ENCODE data around the gene C17orf50. TPM values are rescaled to one million over a fixed set of nuclear protein-coding genes. Genes with fewer than 3 reads are reported as not detected.

C17orf50 gene
- total and polyA plus RNA-seq, 11 donors = 0.19 TPM; not detected in 10

DNA sequence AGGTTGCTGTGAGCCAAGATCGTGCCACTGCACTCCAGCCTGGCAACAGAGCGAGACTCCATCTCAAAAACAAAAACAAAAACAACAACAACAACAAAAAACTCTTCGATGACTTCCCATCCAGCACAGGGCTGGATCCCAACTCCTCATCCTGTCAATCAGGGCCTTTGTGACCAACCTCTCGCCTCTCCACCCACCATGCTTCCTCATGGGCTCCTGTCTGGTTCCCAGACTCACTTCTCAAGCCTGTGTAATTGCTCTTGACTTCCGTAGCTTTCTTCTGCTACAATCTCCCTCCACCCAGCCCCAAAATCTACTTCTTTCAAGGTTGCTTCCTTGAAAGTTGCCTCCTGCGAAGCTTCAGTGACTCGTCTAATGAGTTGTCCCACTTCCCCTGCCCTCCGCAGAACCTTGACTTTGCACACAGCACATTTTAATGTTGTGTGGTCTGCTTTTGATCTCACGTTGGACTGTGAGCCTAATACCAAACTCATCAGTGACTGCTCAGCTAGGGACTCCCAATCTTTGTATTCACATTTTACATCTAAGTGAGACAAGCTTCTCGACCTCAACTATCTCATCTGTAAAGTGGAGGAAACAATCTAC lies 30.2 kb upstream of the C17orf50 start:
- peaks cover 0 to 42% (median 24%) of the 10 kb centered on the region in 12 donors for H3K4me1 ChIP-seq

DNA sequence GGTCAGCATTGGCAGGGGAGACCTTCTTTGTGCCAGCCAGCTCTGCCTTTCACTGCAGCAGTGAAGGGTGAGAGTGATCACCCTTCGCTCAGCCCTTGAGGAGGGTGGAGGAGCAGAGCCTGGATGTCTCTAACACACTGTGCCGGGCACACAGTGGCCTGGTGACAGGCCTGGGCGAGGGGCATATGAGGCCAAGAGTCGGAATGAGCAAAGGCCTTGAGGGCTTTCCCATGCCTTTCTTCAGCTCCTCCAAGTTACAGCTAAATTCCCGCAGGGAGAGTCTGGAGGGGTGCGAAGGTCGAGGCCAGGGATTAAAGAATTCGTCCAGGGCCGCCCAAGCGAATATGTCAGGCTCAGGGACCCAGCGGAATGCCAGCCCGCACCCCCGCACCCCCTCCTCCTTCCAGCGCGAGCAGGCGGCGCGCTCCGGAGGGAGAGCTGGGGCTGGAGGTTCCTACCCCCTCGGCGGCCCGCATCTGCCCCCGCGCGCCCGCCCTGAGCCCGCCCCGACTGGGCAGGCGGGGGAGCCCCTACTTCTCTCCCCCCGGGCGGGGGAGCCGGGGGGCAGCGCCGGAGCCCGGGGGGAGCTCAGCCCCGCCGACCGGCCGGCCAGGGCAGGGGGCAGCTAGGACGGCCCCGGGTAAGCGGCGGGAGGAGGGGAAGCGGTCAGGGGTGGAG lies 29.3 kb upstream of the C17orf50 start, which contains the start of gene RASL10B:
RASL10B (plus strand) TSS at position 401 of the 678 bp plus-strand sequence. CDS start 3,546 bp downstream, outside the sequence.
- ATAC-seq = peak; percentile 19 to 89 (median 87)
- intact Hi-C loops (cut with DNase I) = no loop called here
- TF ChIP-seq POLR2A (IDR thresholded peaks at IDR 0.05) = no peak
- TF ChIP-seq, protein P1, sequence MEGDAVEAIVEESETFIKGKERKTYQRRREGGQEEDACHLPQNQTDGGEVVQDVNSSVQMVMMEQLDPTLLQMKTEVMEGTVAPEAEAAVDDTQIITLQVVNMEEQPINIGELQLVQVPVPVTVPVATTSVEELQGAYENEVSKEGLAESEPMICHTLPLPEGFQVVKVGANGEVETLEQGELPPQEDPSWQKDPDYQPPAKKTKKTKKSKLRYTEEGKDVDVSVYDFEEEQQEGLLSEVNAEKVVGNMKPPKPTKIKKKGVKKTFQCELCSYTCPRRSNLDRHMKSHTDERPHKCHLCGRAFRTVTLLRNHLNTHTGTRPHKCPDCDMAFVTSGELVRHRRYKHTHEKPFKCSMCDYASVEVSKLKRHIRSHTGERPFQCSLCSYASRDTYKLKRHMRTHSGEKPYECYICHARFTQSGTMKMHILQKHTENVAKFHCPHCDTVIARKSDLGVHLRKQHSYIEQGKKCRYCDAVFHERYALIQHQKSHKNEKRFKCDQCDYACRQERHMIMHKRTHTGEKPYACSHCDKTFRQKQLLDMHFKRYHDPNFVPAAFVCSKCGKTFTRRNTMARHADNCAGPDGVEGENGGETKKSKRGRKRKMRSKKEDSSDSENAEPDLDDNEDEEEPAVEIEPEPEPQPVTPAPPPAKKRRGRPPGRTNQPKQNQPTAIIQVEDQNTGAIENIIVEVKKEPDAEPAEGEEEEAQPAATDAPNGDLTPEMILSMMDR (IDR thresholded peaks at IDR 0.05) = no peak
- no peaks in the 10 kb centered on the region for H3K27me3 ChIP-seq
- peaks cover 0 to 33% (median 20%) of the 10 kb centered on the region in 12 donors for H3K4me1 ChIP-seq
- H3K4me3 ChIP-seq = peak within 1 kb of the TSS; percentile 44 to 90 (median 70)
- peak within 1 kb of the TSS in 6 of 12 donors; percentile 39 to 71 (median 63) for H3K27ac ChIP-seq
- peaks cover 0 to 17% (median 0%) of the 10 kb centered on the region in 9 donors for H3K36me3 ChIP-seq
- WGBS, 4 donors = 3 to 8% (median 6%) methylated on average over 10 to 44 of the region's 44 CpGs
- H3K9me3 ChIP-seq = no peaks in the 10 kb centered on the region
- peak; percentile 58 to 75 (median 69) for DNase-seq

More for the DNA sequence above, 30.2 kb upstream of the C17orf50 start:
- Histone ChIP-seq H3K36me3 (peaks cover 0 to 24% (median 1%) of the 10 kb centered on the region in 9 donors), H3K27ac (no peak overlapping the region), H3K4me3 (no peak overlapping the region), H3K9me3 (no peaks in the 10 kb centered on the region), H3K27me3 (no peaks in the 10 kb centered on the region)
- TF ChIP-seq, protein P1 (IDR thresholded peaks at IDR 0.05) = no peak
- TF ChIP-seq POLR2A (IDR thresholded peaks at IDR 0.05) = no peak
- no peak for DNase-seq
- ATAC-seq = no peak
- WGBS, 4 donors = 86 to 88% (median 88%) methylated on average over 10 of the region's 10 CpGs
- intact Hi-C loops (cut with DNase I) = no loop called here

DNA sequence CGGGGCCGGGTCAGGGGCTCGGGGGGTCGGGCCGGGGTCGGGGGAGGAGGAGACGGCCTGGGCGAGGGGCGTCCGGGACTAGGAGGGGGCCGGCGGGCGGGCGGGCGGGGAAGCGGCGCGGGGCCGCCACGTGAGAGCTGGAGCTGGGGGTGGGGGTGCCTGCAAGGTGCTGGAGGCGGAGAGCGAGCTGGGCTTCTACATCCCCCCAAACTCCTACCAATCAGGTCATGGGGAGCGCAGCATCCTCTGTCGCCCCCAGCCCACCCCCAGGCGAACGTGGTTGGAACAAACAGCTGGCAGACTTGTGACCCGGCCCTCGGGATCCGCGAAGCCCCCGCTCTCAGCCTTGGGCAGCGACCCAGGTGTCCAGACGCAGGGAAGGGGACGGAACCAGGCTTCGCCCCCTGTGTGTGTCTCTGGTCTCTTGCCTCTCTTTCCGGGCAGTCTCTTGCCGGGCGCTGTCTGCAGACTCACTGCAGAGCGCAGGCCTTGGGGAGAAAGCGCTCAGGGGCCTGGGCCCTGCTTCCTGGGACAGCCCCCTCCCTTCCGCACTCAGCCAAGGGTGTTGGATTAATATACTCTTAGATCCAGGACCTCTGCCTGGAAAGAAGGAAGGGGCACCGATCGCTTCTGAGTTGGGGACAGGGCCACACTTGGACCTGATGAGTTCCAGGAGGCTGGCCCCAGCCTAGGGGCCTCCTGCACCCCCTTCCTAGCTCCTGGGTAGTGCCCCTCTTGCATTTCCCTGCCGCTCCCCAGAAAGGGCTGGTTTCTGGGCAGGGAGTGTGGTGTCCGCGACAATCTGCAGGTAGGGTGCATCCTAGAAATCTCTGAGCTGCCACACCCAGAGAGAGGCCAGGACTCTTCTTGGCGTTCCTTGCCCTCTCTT lies 28.5 kb upstream of the C17orf50 start:
- peaks cover 0 to 9% (median 0%) of the 10 kb centered on the region in 9 donors for H3K36me3 ChIP-seq
- no peak for TF ChIP-seq POLR2A (IDR thresholded peaks at IDR 0.05)
- TF ChIP-seq, protein P1 (IDR thresholded peaks at IDR 0.05) = no peak
- no peak for DNase-seq
- H3K9me3 ChIP-seq = no peaks in the 10 kb centered on the region
- H3K27ac ChIP-seq = peak overlapping the region in 6 of 12 donors; percentile 39 to 71 (median 63)
- peak; percentile 24 to 44 (median 39) for ATAC-seq
- intact Hi-C loops (cut with DNase I) = no loop called here
- no peaks in the 10 kb centered on the region for H3K27me3 ChIP-seq
- 16 to 42% (median 27%) methylated on average over 10 to 46 of the region's 47 CpGs for WGBS, 4 donors
- peak overlapping the region; percentile 44 to 90 (median 70) for H3K4me3 ChIP-seq
- peaks cover 0 to 25% (median 13%) of the 10 kb centered on the region in 12 donors for H3K4me1 ChIP-seq
